Esophagus mucosa (tissue), 1 donor: ENCODE results near the gene MAD1L1. TPM values are rescaled to one million over a fixed set of nuclear protein-coding genes. Genes with fewer than 3 reads are reported as not detected.

Source experiments
- ATAC-seq: fragments of 200-7000 bp; cut with Tn5 transposase; one replicate; pipeline ENCODE4 v1.9.1; 2020
- total RNA-seq: library from RNA; stranded (reverse); gene quantifications from one replicate; pipeline ENCODE4 v1.2.4, GENCODE V29; 2023
- donor health status: DM: yes; HTN: yes; CAD: no.

MAD1L1 gene
- total RNA-seq, 1 donor from 2014 or later: 23.7 TPM

GRCh38 chr7:2152646-2153045 lies 80.1 kb downstream of the MAD1L1 start:
- no peak for ATAC-seq

GRCh38 chr7:2151801-2152612 lies 80.7 kb downstream of the MAD1L1 start:
- ATAC-seq: no peak

- no peak for ATAC-seq
These were observed 81.5 kb downstream of the MAD1L1 start for GRCh38 chr7:2151237-2151636.

- ATAC-seq: no peak
These were observed 82.3 kb downstream of the MAD1L1 start for GRCh38 chr7:2150445-2150815.

- no peak for ATAC-seq
These were observed 82.9 kb downstream of the MAD1L1 start for GRCh38 chr7:2149672-2150444.

GRCh38 chr7:2148814-2149213 lies 83.9 kb downstream of the MAD1L1 start:
- no peak for ATAC-seq

- no peak for ATAC-seq
These were observed 84.6 kb downstream of the MAD1L1 start for GRCh38 chr7:2148189-2148588.

- no peak for ATAC-seq
These were observed 85.9 kb downstream of the MAD1L1 start for GRCh38 chr7:2146676-2147472.

GRCh38 chr7:2145835-2146580 lies 86.7 kb downstream of the MAD1L1 start:
- ATAC-seq: no peak

- no peak for ATAC-seq
These were observed 87.8 kb downstream of the MAD1L1 start for GRCh38 chr7:2144926-2145325.

GRCh38 chr7:2143981-2144595 lies 88.7 kb downstream of the MAD1L1 start:
- no peak for ATAC-seq

- ATAC-seq: no peak
These were observed 89.3 kb downstream of the MAD1L1 start for GRCh38 chr7:2143450-2143849.

- no peak for ATAC-seq
These were observed 90.4 kb downstream of the MAD1L1 start for GRCh38 chr7:2142386-2142785.

- no peak for ATAC-seq
These were observed 91.1 kb downstream of the MAD1L1 start for GRCh38 chr7:2141651-2142050.

GRCh38 chr7:2141021-2141410 lies 91.7 kb downstream of the MAD1L1 start:
- no peak for ATAC-seq

- no peak for ATAC-seq
These were observed 92.3 kb downstream of the MAD1L1 start for GRCh38 chr7:2140216-2141020.

- ATAC-seq: no peak
These were observed 93.6 kb downstream of the MAD1L1 start for GRCh38 chr7:2139004-2139699.

- ATAC-seq: no peak
These were observed 94.5 kb downstream of the MAD1L1 start for GRCh38 chr7:2138146-2138765.

- ATAC-seq: peak; percentile 78
These were observed 98.0 kb downstream of the MAD1L1 start for GRCh38 chr7:2134740-2135139.

GRCh38 chr7:2132243-2132642 lies 100.5 kb downstream of the MAD1L1 start:
- ATAC-seq: no peak
